ENCODE results near the gene TUB.

DNA sequence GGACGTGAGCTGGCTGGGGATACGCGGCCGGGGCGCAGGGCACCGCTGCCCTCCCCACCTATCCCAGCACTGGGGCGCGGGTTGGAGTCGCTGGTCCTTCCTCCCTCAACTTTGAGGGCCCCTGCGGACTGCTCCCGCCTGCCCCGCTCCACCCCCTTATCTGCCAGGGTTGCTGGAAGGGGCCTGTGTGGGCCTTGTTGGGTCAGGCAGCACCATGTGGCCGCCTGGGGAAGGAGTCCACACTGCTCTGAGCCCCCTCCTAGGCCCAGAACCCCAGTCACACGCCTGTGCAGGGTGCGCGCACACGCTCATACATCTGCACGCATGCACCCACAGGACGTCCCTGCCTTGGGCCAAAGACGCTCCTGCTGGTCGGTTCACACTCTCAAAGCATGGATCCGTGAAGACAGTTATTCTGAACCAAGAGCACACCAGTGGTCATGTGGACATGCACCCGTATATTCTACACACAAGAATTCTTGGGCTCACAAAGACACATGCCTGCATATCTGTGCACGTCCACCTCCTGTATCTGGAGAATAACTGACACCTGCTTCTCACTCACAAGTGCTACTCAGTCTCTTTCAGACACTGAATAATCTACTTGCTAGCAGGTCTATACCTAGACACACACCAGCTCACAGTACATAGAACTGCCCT, 710 bp downstream of the TUB start:
- TF ChIP-seq BACH1 (IDR thresholded peaks at IDR 0.05; ENCODE audit: low read length) = no peak
- no peak for TF ChIP-seq EP300 (IDR thresholded peaks at IDR 0.05; ENCODE audit: borderline replicate concordance in 1 of 2, low read depth in 2 of 2, low read length in 2 of 2)
- no peak for TF ChIP-seq HDAC2 (IDR thresholded peaks at IDR 0.05; ENCODE audit: borderline replicate concordance in 1 of 2, low read depth in 2 of 2, low read length in 2 of 2)
- 0 out of 2 replicates have a peak, but pooled peaks have one; percentile 3 for TF ChIP-seq GABPA (IDR thresholded peaks at IDR 0.05; ENCODE audit: borderline replicate concordance, insufficient read depth, low read length)
- TF ChIP-seq, protein P1, sequence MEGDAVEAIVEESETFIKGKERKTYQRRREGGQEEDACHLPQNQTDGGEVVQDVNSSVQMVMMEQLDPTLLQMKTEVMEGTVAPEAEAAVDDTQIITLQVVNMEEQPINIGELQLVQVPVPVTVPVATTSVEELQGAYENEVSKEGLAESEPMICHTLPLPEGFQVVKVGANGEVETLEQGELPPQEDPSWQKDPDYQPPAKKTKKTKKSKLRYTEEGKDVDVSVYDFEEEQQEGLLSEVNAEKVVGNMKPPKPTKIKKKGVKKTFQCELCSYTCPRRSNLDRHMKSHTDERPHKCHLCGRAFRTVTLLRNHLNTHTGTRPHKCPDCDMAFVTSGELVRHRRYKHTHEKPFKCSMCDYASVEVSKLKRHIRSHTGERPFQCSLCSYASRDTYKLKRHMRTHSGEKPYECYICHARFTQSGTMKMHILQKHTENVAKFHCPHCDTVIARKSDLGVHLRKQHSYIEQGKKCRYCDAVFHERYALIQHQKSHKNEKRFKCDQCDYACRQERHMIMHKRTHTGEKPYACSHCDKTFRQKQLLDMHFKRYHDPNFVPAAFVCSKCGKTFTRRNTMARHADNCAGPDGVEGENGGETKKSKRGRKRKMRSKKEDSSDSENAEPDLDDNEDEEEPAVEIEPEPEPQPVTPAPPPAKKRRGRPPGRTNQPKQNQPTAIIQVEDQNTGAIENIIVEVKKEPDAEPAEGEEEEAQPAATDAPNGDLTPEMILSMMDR (IDR thresholded peaks at IDR 0.05; ENCODE audit: control extremely low read depth in 1 of 3, insufficient read depth in 1 of 3, low read depth in 1 of 3, low read length in 3 of 3) = no peak
- 0 out of 3 replicates have a peak, but pooled peaks of 1 of the 2 experiments have one; percentile 26 for TF ChIP-seq POLR2A (IDR thresholded peaks at IDR 0.05; ENCODE audit: control extremely low read depth in 1 of 2, low read depth in 2 of 2, low read length in 2 of 2)
- no peak for TF ChIP-seq JUND (IDR thresholded peaks at IDR 0.05; ENCODE audit: low read length)
- TF ChIP-seq, protein P2, sequence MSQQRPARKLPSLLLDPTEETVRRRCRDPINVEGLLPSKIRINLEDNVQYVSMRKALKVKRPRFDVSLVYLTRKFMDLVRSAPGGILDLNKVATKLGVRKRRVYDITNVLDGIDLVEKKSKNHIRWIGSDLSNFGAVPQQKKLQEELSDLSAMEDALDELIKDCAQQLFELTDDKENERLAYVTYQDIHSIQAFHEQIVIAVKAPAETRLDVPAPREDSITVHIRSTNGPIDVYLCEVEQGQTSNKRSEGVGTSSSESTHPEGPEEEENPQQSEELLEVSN (IDR thresholded peaks at IDR 0.05) = no peak; the same call in 1 of the 2 replicates
- no peak for TF ChIP-seq RAD21 (IDR thresholded peaks at IDR 0.05 in 1 of 2, conservative IDR thresholded peaks at IDR 0.05 in 1 of 2; ENCODE audit: low read depth in 2 of 2, low read length in 2 of 2)
- TF ChIP-seq TAF1 (IDR thresholded peaks at IDR 0.05; ENCODE audit: low read depth, low read length) = 0 out of 2 replicates have a peak, but pooled peaks have one; percentile 8
